ENCODE results near the gene PSMD13. TPM values are rescaled to one million over a fixed set of nuclear protein-coding genes. Genes with fewer than 3 reads are reported as not detected.

Gene PSMD13
- total RNA-seq, 4 donors from 2014 or later, result 64.7 to 111 (median 77.7) TPM

DNA sequence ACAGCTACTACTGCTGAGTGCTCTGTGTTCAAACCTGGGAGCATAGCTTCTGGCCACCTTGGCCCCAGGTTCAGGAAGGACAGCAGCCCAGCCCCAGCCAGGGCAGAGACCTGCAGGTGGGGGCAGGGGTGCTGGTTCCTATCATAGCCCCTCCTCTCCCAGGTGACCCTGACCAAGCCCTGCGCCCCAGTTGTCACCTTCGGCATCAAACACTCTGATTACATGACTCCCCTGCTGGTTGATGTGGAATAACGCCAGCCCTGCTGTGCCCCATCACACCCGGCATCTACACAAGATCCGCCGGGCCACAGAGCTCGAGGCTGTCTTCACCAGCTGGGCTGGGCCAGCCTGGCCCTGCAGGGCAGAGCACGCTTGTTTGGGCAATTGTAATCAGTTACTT, 37.0 kb upstream of the PSMD13 start:
- no peak for DNase-seq
- H3K9me3 ChIP-seq, result no peaks in the 10 kb centered on the region
- TF ChIP-seq CTCF (IDR thresholded peaks at IDR 0.05) (no peak), POLR2A (IDR thresholded peaks at IDR 0.05) (no peak)
- H3K27ac ChIP-seq, result no peak overlapping the region
- H3K4me1 ChIP-seq, result no peaks in the 10 kb centered on the region
- peaks cover 5 to 10% of the 10 kb centered on the region in 2 donors for H3K36me3 ChIP-seq
- intact Hi-C loops (cut with DNase I), result loop anchor here (5.0 to 10.0 kb wide), 5 partner anchors 38 to 305 kb away; partner anchors contain the start of genes B4GALNT4, PGGHG, PSMD13 and PTDSS2
- no peaks in the 10 kb centered on the region for H3K27me3 ChIP-seq
- 83 to 85% methylated on average over 8 of the region's 8 CpGs for WGBS, 2 donors
- no peak overlapping the region for H3K4me3 ChIP-seq (replicated peaks in 1 of 3)

DNA sequence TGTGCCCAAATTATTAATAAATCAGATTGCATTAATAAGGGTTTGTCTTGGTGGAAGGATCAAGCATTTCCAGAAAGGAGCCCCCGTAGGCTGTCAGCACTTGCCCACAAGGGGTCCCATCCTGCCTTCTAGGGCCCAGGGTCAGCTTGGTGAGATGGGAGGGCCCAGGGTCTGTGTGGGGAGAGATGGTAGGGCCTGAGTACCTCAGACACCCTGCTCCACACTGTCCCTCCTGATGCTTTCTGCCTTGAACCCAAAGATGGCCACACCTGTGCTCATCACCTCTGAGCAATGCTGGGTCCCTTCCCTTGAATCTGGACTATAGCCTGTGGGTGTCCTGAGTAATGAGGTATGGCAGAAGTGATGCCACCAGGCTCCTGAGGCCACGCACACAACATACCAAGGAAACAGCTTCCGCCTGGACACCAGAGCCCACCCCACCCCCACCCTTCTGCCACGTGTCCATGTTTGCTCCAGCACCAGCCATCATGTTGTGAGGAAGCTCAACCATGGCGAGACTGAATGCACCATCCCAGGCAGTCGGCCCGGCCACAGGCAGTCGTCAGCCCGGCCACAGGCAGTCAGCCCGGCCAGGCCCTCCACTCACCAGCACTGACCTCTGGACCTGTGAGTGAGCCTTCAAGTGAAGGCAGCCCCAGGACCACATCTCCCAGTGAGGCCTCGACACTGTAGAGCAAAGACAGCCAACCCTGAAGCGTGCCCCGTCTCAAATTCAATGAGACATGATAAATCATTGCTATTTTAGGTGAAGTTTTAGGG, 36.4 kb upstream of the PSMD13 start:
- H3K4me1 ChIP-seq, result peaks cover 0 to 6% of the 10 kb centered on the region in 2 donors

GRCh38 chr11:201966-202365, 34.8 kb upstream of the PSMD13 start:
- intact Hi-C loops (cut with DNase I), result loop anchor here (5.0 to 10.0 kb wide), 5 partner anchors 35 to 303 kb away; partner anchors contain the start of genes B4GALNT4, PGGHG, PSMD13 and PTDSS2
- TF ChIP-seq POLR2A (IDR thresholded peaks at IDR 0.05) (no peak), CTCF (IDR thresholded peaks at IDR 0.05) (no peak)
- no peak overlapping the region for H3K27ac ChIP-seq
- H3K9me3 ChIP-seq, result no peaks in the 10 kb centered on the region
- H3K27me3 ChIP-seq, result no peaks in the 10 kb centered on the region
- DNase-seq, result no peak
- H3K4me1 ChIP-seq, result peaks cover 9 to 15% of the 10 kb centered on the region in 2 donors
- 74 to 81% methylated on average over 15 of the region's 15 CpGs for WGBS, 2 donors
- no peak overlapping the region for H3K4me3 ChIP-seq (replicated peaks in 1 of 3)
- H3K36me3 ChIP-seq, result peaks cover 10 to 16% of the 10 kb centered on the region in 2 donors

More for the DNA sequence above, 36.4 kb upstream of the PSMD13 start:
- no peaks in the 10 kb centered on the region for H3K27me3 ChIP-seq
- no peaks in the 10 kb centered on the region for H3K9me3 ChIP-seq
- no peak for DNase-seq
- TF ChIP-seq CTCF (IDR thresholded peaks at IDR 0.05) (no peak), POLR2A (IDR thresholded peaks at IDR 0.05) (no peak)
- H3K36me3 ChIP-seq, result peaks cover 10 to 16% of the 10 kb centered on the region in 2 donors
- 93 to 95% methylated on average over 4 to 13 of the region's 13 CpGs for WGBS, 2 donors
- intact Hi-C loops (cut with DNase I), result loop anchor here (5.0 to 10.0 kb wide), 5 partner anchors 37 to 304 kb away; partner anchors contain the start of genes B4GALNT4, PGGHG, PSMD13 and PTDSS2
- no peak overlapping the region for H3K4me3 ChIP-seq (replicated peaks in 1 of 3)
- no peak overlapping the region for H3K27ac ChIP-seq

GRCh38 chr11:202490-202889, 34.3 kb upstream of the PSMD13 start:
- 86 to 94% methylated on average over 8 of the region's 8 CpGs for WGBS, 2 donors
- Histone ChIP-seq H3K4me3 (replicated peaks in 1 of 3) (no peak overlapping the region), H3K27ac (no peak overlapping the region), H3K9me3 (no peaks in the 10 kb centered on the region), H3K4me1 (peaks cover 9 to 15% of the 10 kb centered on the region in 2 donors), H3K27me3 (no peaks in the 10 kb centered on the region), H3K36me3 (peaks cover 10 to 16% of the 10 kb centered on the region in 2 donors)
- intact Hi-C loops (cut with DNase I), result loop anchor here (5.0 to 10.0 kb wide), 5 partner anchors 35 to 302 kb away; partner anchors contain the start of genes B4GALNT4, PGGHG, PSMD13 and PTDSS2
- no peak for DNase-seq
- TF ChIP-seq POLR2A (IDR thresholded peaks at IDR 0.05), result no peak
- no peak for TF ChIP-seq CTCF (IDR thresholded peaks at IDR 0.05)
